ENCODE data around the gene PSG3.
"Not testable (repeated sequence)": the region's sequence is repeated elsewhere in the genome, so short reads cannot be mapped to it uniquely, and the experiment has no call there.

PSG3 gene

GRCh38 chr19:42740381-42740780 is at the start of gene PSG3:
Gene PSG3, minus strand, starts transcription at chr19:42740481. Its CDS starts 97 bp downstream, at chr19:42740384.
- DNase-seq, result not testable (repeated sequence)

GRCh38 chr19:42788766-42789165 is 48.5 kb upstream of the PSG3 start:
- DNase-seq, result not testable (repeated sequence)

- DNase-seq, result not testable (repeated sequence)
Measured at GRCh38 chr19:42787766-42788165, 47.5 kb upstream of the PSG3 start.

- DNase-seq, result not testable (repeated sequence)
Measured at GRCh38 chr19:42776750-42777612, 36.7 kb upstream of the PSG3 start.

- DNase-seq, result not testable (repeated sequence)
Measured at GRCh38 chr19:42774510-42775158, 34.4 kb upstream of the PSG3 start.

GRCh38 chr19:42767319-42767718 is 27.0 kb upstream of the PSG3 start:
- not testable (repeated sequence) for DNase-seq

- DNase-seq, result not testable (repeated sequence)
Measured at GRCh38 chr19:42766871-42767270, 26.6 kb upstream of the PSG3 start.

- DNase-seq, result no peak
Measured at GRCh38 chr19:42764836-42765235, 24.6 kb upstream of the PSG3 start.

- DNase-seq, result no peak
Measured at GRCh38 chr19:42762789-42763188, 22.5 kb upstream of the PSG3 start.

- DNase-seq, result not testable (repeated sequence)
Measured at GRCh38 chr19:42761924-42762295, 21.6 kb upstream of the PSG3 start.

- not testable (repeated sequence) for DNase-seq
Measured at GRCh38 chr19:42760954-42761923, 21.0 kb upstream of the PSG3 start.

- DNase-seq, result not testable (repeated sequence)
Measured at GRCh38 chr19:42758667-42759066, 18.4 kb upstream of the PSG3 start.

- not testable (repeated sequence) for DNase-seq
Measured at GRCh38 chr19:42752246-42752645, 12.0 kb upstream of the PSG3 start.

GRCh38 chr19:42741726-42742607 is 1.7 kb upstream of the PSG3 start:
- not testable (repeated sequence) for DNase-seq

GRCh38 chr19:42737581-42738011 is 2.7 kb downstream of the PSG3 start:
- DNase-seq, result not testable (repeated sequence)

- not testable (repeated sequence) for DNase-seq
Measured at GRCh38 chr19:42728341-42728740, 11.9 kb downstream of the PSG3 start.

- DNase-seq, result not testable (repeated sequence)
Measured at GRCh38 chr19:42714000-42714399, 26.3 kb downstream of the PSG3 start.

GRCh38 chr19:42712753-42713152 is 27.5 kb downstream of the PSG3 start:
- DNase-seq, result not testable (repeated sequence)

GRCh38 chr19:42710986-42711385 is 29.3 kb downstream of the PSG3 start:
- DNase-seq, result not testable (repeated sequence)

- no peak for DNase-seq
Measured at GRCh38 chr19:42697884-42698283, 42.4 kb downstream of the PSG3 start.

GRCh38 chr19:42695811-42696503 is 44.3 kb downstream of the PSG3 start:
- no peak for DNase-seq

Measured in NCI-H187 treated with DMSO at 0.1 percent for 48 hours (cell line).